GM23338 (cell line): ENCODE measurements around the gene VPS13A.

ENCODE experiments used
- EZH2 ChIP-seq: fragments of 200-600 bp; sonication (generic); IDR thresholded peaks from one replicate; pipeline ENCODE4 v1.8.0; 2017; ENCODE audit warnings: antibody characterized with exemption, mild to moderate bottlenecking, low read depth; ENCODE audit not compliant: unreplicated experiment
- EZH2phosphoT487 ChIP-seq: fragments of 200-600 bp; sonication (generic); IDR thresholded peaks from one replicate; pipeline ENCODE4 v1.8.1; 2018; ENCODE audit warnings: antibody characterized with exemption; ENCODE audit not compliant: unreplicated experiment
- POLR2AphosphoS5 ChIP-seq: IDR thresholded peaks from 2 replicates; pipeline ENCODE4 v1.6.1; 2016; ENCODE audit warnings: antibody characterized with exemption, low read depth
- REST ChIP-seq: IDR thresholded peaks from one replicate; pipeline ENCODE4 v1.6.1; 2018; ENCODE audit warnings: antibody characterized with exemption; ENCODE audit not compliant: unreplicated experiment
- TF ChIP-seq, protein P1 (sequence below), 2 experiments: fragments of 200-600 bp in 1 of 2; sonication (generic) in 1 of 2; conservative IDR thresholded peaks; 2 replicates each; pipeline versions ENCODE4 v1.5.1 to v1.6.1; 2016 to 2017; ENCODE audit warnings: antibody characterized with exemption in 2 of 2, low read depth in 2 of 2, mild to moderate bottlenecking in 2 of 2, moderate library complexity in 1 of 2
- TF ChIP-seq, protein P2 (sequence below): fragments of 250-450 bp; sonication (Bioruptor Pico); IDR thresholded peaks from 2 replicates; pipeline ENCODE4 v1.5.0; 2020; ENCODE audit warnings: mild to moderate bottlenecking, moderate library complexity

GRCh38 chr9:77463151-77463550 lies 285.8 kb downstream of the VPS13A start:
- no peak for TF ChIP-seq EZH2
- TF ChIP-seq EZH2phosphoT487: no peak
- TF ChIP-seq, protein P1, sequence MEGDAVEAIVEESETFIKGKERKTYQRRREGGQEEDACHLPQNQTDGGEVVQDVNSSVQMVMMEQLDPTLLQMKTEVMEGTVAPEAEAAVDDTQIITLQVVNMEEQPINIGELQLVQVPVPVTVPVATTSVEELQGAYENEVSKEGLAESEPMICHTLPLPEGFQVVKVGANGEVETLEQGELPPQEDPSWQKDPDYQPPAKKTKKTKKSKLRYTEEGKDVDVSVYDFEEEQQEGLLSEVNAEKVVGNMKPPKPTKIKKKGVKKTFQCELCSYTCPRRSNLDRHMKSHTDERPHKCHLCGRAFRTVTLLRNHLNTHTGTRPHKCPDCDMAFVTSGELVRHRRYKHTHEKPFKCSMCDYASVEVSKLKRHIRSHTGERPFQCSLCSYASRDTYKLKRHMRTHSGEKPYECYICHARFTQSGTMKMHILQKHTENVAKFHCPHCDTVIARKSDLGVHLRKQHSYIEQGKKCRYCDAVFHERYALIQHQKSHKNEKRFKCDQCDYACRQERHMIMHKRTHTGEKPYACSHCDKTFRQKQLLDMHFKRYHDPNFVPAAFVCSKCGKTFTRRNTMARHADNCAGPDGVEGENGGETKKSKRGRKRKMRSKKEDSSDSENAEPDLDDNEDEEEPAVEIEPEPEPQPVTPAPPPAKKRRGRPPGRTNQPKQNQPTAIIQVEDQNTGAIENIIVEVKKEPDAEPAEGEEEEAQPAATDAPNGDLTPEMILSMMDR (conservative IDR thresholded peaks at IDR 0.05; ENCODE audit: low read depth in 2 of 2): no peak
- no peak for TF ChIP-seq POLR2AphosphoS5
- no peak for TF ChIP-seq REST
- TF ChIP-seq, protein P2, sequence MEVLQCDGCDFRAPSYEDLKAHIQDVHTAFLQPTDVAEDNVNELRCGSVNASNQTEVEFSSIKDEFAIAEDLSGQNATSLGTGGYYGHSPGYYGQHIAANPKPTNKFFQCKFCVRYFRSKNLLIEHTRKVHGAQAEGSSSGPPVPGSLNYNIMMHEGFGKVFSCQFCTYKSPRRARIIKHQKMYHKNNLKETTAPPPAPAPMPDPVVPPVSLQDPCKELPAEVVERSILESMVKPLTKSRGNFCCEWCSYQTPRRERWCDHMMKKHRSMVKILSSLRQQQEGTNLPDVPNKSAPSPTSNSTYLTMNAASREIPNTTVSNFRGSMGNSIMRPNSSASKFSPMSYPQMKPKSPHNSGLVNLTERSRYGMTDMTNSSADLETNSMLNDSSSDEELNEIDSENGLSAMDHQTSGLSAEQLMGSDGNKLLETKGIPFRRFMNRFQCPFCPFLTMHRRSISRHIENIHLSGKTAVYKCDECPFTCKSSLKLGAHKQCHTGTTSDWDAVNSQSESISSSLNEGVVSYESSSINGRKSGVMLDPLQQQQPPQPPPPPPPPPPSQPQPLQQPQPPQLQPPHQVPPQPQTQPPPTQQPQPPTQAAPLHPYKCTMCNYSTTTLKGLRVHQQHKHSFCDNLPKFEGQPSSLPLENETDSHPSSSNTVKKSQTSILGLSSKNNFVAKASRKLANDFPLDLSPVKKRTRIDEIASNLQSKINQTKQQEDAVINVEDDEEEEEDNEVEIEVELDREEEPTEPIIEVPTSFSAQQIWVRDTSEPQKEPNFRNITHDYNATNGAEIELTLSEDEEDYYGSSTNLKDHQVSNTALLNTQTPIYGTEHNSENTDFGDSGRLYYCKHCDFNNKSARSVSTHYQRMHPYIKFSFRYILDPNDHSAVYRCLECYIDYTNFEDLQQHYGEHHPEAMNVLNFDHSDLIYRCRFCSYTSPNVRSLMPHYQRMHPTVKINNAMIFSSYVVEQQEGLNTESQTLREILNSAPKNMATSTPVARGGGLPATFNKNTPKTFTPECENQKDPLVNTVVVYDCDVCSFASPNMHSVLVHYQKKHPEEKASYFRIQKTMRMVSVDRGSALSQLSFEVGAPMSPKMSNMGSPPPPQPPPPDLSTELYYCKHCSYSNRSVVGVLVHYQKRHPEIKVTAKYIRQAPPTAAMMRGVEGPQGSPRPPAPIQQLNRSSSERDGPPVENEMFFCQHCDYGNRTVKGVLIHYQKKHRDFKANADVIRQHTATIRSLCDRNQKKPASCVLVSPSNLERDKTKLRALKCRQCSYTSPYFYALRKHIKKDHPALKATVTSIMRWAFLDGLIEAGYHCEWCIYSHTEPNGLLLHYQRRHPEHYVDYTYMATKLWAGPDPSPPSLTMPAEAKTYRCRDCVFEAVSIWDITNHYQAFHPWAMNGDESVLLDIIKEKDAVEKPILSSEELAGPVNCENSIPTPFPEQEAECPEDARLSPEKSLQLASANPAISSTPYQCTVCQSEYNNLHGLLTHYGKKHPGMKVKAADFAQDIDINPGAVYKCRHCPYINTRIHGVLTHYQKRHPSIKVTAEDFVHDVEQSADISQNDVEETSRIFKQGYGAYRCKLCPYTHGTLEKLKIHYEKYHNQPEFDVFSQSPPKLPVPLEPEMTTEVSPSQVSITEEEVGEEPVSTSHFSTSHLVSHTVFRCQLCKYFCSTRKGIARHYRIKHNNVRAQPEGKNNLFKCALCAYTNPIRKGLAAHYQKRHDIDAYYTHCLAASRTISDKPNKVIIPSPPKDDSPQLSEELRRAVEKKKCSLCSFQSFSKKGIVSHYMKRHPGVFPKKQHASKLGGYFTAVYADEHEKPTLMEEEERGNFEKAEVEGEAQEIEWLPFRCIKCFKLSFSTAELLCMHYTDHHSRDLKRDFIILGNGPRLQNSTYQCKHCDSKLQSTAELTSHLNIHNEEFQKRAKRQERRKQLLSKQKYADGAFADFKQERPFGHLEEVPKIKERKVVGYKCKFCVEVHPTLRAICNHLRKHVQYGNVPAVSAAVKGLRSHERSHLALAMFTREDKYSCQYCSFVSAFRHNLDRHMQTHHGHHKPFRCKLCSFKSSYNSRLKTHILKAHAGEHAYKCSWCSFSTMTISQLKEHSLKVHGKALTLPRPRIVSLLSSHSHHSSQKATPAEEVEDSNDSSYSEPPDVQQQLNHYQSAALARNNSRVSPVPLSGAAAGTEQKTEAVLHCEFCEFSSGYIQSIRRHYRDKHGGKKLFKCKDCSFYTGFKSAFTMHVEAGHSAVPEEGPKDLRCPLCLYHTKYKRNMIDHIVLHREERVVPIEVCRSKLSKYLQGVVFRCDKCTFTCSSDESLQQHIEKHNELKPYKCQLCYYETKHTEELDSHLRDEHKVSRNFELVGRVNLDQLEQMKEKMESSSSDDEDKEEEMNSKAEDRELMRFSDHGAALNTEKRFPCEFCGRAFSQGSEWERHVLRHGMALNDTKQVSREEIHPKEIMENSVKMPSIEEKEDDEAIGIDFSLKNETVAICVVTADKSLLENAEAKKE (CRISPR knock-in tag): no peak
